ENCODE data around the gene AKR7A3. TPM values are rescaled to one million over a fixed set of nuclear protein-coding genes. Genes with fewer than 3 reads are reported as not detected.

AKR7A3 gene
- total RNA-seq, 2 experiments from 2014 or later, result 0.84 to 1.4 TPM

GRCh38 chr1:19268445-19268844, 20.1 kb downstream of the AKR7A3 start:
- POLR2A ChIA-PET, result no interaction called here
- CTCF ChIA-PET, result no interaction called here
- intact Hi-C loops (cut with DNase I, micrococcal nuclease), result no loop called here
- no peak for DNase-seq
- Mint-ChIP-seq H3K27me3 (peaks cover 15% of the 10 kb centered on the region), H3K4me3 (no peak overlapping the region), H3K36me3 (ENCODE audit: low read depth) (peaks cover 11% of the 10 kb centered on the region), H3K27ac (no peak overlapping the region), H3K4me1 (ENCODE audit: low read depth) (no peaks in the 10 kb centered on the region), H3K9me3 (no peaks in the 10 kb centered on the region)
- no peak for ATAC-seq (ENCODE audit: poor library complexity)
- Histone ChIP-seq H3K27ac (ENCODE audit: low read depth in 1 of 2, low read length in 2 of 2) (no peak overlapping the region), H3K4me1 (ENCODE audit: insufficient read depth, low read length) (no peaks in the 10 kb centered on the region), H3K4me3 (ENCODE audit: low read length) (no peak overlapping the region), H3K9me3 (ENCODE audit: control insufficient read depth in 1 of 2, insufficient read depth in 1 of 2, low read length in 2 of 2) (no peaks in the 10 kb centered on the region), H3K36me3 (ENCODE audit: insufficient read depth, low read length) (no peaks in the 10 kb centered on the region), H3K27me3 (ENCODE audit: control insufficient read depth in 1 of 2, insufficient read depth in 2 of 2, low read length in 2 of 2) (peaks cover 5 to 10% of the 10 kb centered on the region in 2 experiments)
- TF ChIP-seq CTCF (IDR thresholded peaks at IDR 0.05), result no peak

- no peak for ATAC-seq (ENCODE audit: poor library complexity)
- intact Hi-C loops (cut with DNase I, micrococcal nuclease), result no loop called here
Measured at GRCh38 chr1:19262744-19263143, 25.8 kb downstream of the AKR7A3 start.

GRCh38 chr1:19262047-19262446, 26.5 kb downstream of the AKR7A3 start:
- H3K9me3 Mint-ChIP-seq, result no peaks in the 10 kb centered on the region
- no peak for TF ChIP-seq CTCF (IDR thresholded peaks at IDR 0.05)
- DNase-seq, result no peak
- H3K4me1 ChIP-seq (ENCODE audit: insufficient read depth, low read length), result no peaks in the 10 kb centered on the region
- H3K4me1 Mint-ChIP-seq (ENCODE audit: low read depth), result peaks cover 2% of the 10 kb centered on the region
- H3K36me3 Mint-ChIP-seq (ENCODE audit: low read depth), result peaks cover 29% of the 10 kb centered on the region
- CTCF ChIA-PET, result interaction anchor here (0.7 kb wide), 1 partner anchor 17 kb away, joined by 3 read pairs; no protein-coding TSS in a partner anchor
- H3K27me3 ChIP-seq (ENCODE audit: control insufficient read depth in 1 of 2, insufficient read depth in 2 of 2, low read length in 2 of 2), result no peaks in the 10 kb centered on the region
- H3K4me3 Mint-ChIP-seq, result no peak overlapping the region
- no peak overlapping the region for H3K27ac ChIP-seq (ENCODE audit: low read depth in 1 of 2, low read length in 2 of 2)
- H3K4me3 ChIP-seq (ENCODE audit: low read length), result no peak overlapping the region
- no peak for ATAC-seq (ENCODE audit: poor library complexity)
- H3K27ac Mint-ChIP-seq, result no peak overlapping the region
- no peaks in the 10 kb centered on the region for H3K9me3 ChIP-seq (ENCODE audit: control insufficient read depth in 1 of 2, insufficient read depth in 1 of 2, low read length in 2 of 2)
- peaks cover 32% of the 10 kb centered on the region for H3K36me3 ChIP-seq (ENCODE audit: insufficient read depth, low read length)
- POLR2A ChIA-PET, result interaction anchor here (1.5 kb wide), 1 partner anchor 11 kb away, joined by 4 read pairs; the partner anchor contains the start of genes EMC1 and MRTO4
- intact Hi-C loops (cut with DNase I, micrococcal nuclease), result no loop called here
- no peaks in the 10 kb centered on the region for H3K27me3 Mint-ChIP-seq

More at GRCh38 chr1:19262744-19263143, 25.8 kb downstream of the AKR7A3 start:
- no peaks in the 10 kb centered on the region for H3K27me3 Mint-ChIP-seq
- H3K27me3 ChIP-seq (ENCODE audit: control insufficient read depth in 1 of 2, insufficient read depth in 2 of 2, low read length in 2 of 2), result no peaks in the 10 kb centered on the region
- ChIA-PET POLR2A (no interaction called here), CTCF (no interaction called here)
- no peak overlapping the region for H3K4me3 Mint-ChIP-seq
- H3K9me3 Mint-ChIP-seq, result no peaks in the 10 kb centered on the region
- no peak overlapping the region for H3K27ac ChIP-seq (ENCODE audit: low read depth in 1 of 2, low read length in 2 of 2)
- no peak overlapping the region for H3K27ac Mint-ChIP-seq
- no peaks in the 10 kb centered on the region for H3K4me1 ChIP-seq (ENCODE audit: insufficient read depth, low read length)
- H3K4me3 ChIP-seq (ENCODE audit: low read length), result no peak overlapping the region
- H3K4me1 Mint-ChIP-seq (ENCODE audit: low read depth), result no peaks in the 10 kb centered on the region
- no peak for TF ChIP-seq CTCF (IDR thresholded peaks at IDR 0.05)
- H3K36me3 Mint-ChIP-seq (ENCODE audit: low read depth), result peaks cover 22% of the 10 kb centered on the region
- no peak for DNase-seq
- no peaks in the 10 kb centered on the region for H3K9me3 ChIP-seq (ENCODE audit: control insufficient read depth in 1 of 2, insufficient read depth in 1 of 2, low read length in 2 of 2)
- H3K36me3 ChIP-seq (ENCODE audit: insufficient read depth, low read length), result peaks cover 26% of the 10 kb centered on the region
